H54 (cell line): Measurements from ENCODE around the gene ARHGEF12.

Experiments
- DNase-seq: peaks from one replicate; pipeline ENCODE4 v3.0.0; 2011; ENCODE audit warnings: low spot score, mixed read lengths; ENCODE audit not compliant: insufficient read length
- FAIRE-seq: peaks from 3 replicates; lab custom pipeline; 2011; peaks lifted over from hg19 to GRCh38; lab: Jason Lieb, UNC
- POLR2A ChIP-seq: IDR thresholded peaks from 2 replicates; pipeline ENCODE4 v1.6.1; 2011; ENCODE audit warnings: low read depth, mild to moderate bottlenecking, low read length

The ARHGEF12 gene

GRCh38 chr11:120376547-120377182 lies 40.5 kb downstream of the ARHGEF12 start:
- FAIRE-seq (no peak), DNase-seq (no peak)
- TF ChIP-seq POLR2A, result no peak

GRCh38 chr11:120378474-120378873 lies 42.3 kb downstream of the ARHGEF12 start:
- DNase-seq, result no peak
- TF ChIP-seq POLR2A, result no peak
- no peak for FAIRE-seq

GRCh38 chr11:120381401-120381800 lies 45.2 kb downstream of the ARHGEF12 start:
- no peak for DNase-seq
- FAIRE-seq, result no peak
- TF ChIP-seq POLR2A, result no peak

GRCh38 chr11:120383518-120384155 lies 47.4 kb downstream of the ARHGEF12 start:
- FAIRE-seq, result no peak
- no peak for TF ChIP-seq POLR2A

DNA sequence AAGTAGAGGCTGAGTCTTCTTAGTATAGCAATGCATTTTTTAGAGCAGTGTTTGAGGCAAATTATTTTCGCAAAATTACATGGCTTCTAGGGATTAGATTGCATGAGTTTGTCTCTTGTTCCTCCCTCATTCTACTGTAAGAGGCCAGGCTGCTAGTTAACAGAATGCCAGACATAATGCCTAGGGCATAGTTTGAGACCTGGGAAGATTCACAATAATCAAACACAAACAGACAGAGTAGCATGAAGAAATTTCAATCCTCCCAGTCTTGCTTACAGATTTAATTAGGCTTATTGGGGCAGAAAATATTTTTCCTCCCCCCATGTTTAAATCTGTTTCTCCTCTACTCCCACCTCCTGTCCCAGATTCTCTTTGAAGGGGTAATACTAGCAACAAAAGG lies 48.3 kb downstream of the ARHGEF12 start:
- FAIRE-seq (no peak), DNase-seq (no peak)
- TF ChIP-seq POLR2A, result no peak

More at GRCh38 chr11:120383518-120384155, 47.4 kb downstream of the ARHGEF12 start:
- DNase-seq, result no peak

- FAIRE-seq (no peak), DNase-seq (no peak)
These were observed 48.9 kb downstream of the ARHGEF12 start for GRCh38 chr11:120385110-120385509.

GRCh38 chr11:120385655-120386054 lies 49.4 kb downstream of the ARHGEF12 start:
- no peak for FAIRE-seq

More at GRCh38 chr11:120385110-120385509, 48.9 kb downstream of the ARHGEF12 start:
- TF ChIP-seq POLR2A, result no peak

GRCh38 chr11:120386318-120386717 lies 50.1 kb downstream of the ARHGEF12 start:
- no peak for FAIRE-seq
- no peak for TF ChIP-seq POLR2A

More at GRCh38 chr11:120385655-120386054, 49.4 kb downstream of the ARHGEF12 start:
- no peak for TF ChIP-seq POLR2A
- DNase-seq, result no peak

DNA sequence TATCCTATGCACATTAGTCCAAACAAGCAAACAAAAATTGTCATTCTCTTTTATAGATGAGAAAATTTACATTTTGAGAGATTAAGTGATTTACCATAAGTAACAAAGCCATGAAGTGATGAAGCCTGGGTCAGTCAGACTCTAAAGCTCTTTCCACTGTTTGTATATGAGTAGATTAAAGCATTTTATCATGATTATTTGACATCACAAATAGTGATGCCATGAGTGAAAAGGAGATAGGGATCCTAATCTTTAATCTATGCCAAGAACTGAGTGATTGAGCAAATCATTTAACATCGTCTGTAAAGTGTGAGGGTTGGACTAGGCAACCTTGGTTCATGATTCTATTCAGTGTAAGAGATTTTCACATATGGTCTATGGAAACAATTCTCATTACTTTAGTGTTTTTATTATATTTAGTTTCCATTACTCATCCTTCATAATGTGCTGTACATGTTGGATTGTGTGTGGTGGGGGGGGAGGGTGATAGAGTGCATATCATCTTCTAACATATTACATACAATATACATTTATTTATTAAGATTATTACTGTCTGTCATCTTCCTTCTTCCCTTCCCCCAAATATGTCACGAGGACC lies 50.7 kb downstream of the ARHGEF12 start:
- FAIRE-seq (no peak), DNase-seq (no peak)
- no peak for TF ChIP-seq POLR2A

More at GRCh38 chr11:120386318-120386717, 50.1 kb downstream of the ARHGEF12 start:
- DNase-seq, result no peak

GRCh38 chr11:120388261-120388660 lies 52.0 kb downstream of the ARHGEF12 start:
- FAIRE-seq, result no peak
- TF ChIP-seq POLR2A, result no peak
- DNase-seq, result no peak

DNA sequence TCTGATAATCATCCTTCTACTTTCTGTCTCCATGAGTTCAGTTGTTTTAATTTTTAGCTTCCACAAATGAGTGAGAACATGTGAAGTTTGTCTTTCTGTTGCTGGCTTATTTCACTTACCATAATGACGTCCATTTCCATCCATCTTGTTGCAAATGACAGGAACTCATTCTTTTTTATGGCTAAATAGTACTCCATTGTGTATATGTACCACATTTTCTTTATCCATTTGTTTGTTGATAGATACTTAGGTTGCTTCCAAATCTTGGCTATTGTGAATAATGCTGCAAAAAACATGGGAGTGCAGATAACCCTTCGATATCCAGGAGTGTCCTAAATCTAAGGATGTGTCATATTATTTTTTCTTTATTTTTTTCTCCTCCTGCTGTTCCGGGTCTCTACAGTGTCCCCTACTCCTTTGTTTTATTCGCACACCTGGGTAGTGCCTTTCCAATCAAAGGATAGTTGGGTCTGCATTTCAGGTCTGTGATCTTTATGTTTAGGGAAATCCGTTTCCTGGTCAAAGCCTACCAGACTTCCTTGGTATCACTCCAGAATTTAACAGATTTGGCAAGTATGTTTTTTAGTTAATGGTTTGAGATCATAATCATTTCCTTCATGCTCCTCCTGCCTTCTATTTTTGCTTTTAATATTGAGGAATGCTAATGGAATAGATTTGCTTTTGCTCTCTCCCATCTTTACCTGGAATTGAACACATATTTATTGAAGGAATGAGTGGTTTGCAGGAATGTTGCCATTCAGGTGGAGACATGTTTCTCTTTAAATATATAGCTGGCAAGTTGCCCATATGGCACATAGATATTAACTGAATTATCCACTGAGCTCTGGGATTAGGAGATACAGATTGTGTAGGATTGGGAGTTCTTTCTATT lies 53.7 kb downstream of the ARHGEF12 start:
- FAIRE-seq (no peak), DNase-seq (no peak)
- TF ChIP-seq POLR2A, result no peak

- FAIRE-seq (no peak), DNase-seq (no peak)
- TF ChIP-seq POLR2A, result no peak
These were observed 54.3 kb downstream of the ARHGEF12 start for GRCh38 chr11:120390585-120390922.

- FAIRE-seq, result no peak
- DNase-seq, result no peak
- TF ChIP-seq POLR2A, result no peak
These were observed 55.1 kb downstream of the ARHGEF12 start for GRCh38 chr11:120391292-120391691.

- DNase-seq (no peak), FAIRE-seq (no peak)
- TF ChIP-seq POLR2A, result no peak
These were observed 55.6 kb downstream of the ARHGEF12 start for GRCh38 chr11:120391854-120392253.
